ENCODE measurements around the gene SCYL1.

GRCh38 chr11:65555693-65556231 is 30.9 kb downstream of the SCYL1 start:
- no peak for TF ChIP-seq CTCF (IDR thresholded peaks at IDR 0.05; ENCODE audit: poor library complexity)
- no peak for TF ChIP-seq EZH2 (IDR thresholded peaks at IDR 0.05; ENCODE audit: borderline replicate concordance)
- TF ChIP-seq EZH2phosphoT487 (IDR thresholded peaks at IDR 0.05; ENCODE audit: low read depth, severe bottlenecking, unreplicated experiment), result no peak

Measured in hepatocyte (in vitro differentiated cells).